GM18502 (cell line): ENCODE results near the gene ADARB2.
"Not testable (repeated sequence)": the region's sequence is repeated elsewhere in the genome, so short reads cannot be mapped to it uniquely, and the experiment has no call there.

Experiments used
- ATAC-seq: cut with Tn5 transposase; IDR thresholded peaks from one replicate; pipeline ENCODE4 v1.9.1; 2021; ENCODE audit warnings: mild to moderate bottlenecking; ENCODE audit not compliant: unreplicated experiment, poor library complexity

ADARB2 gene

GRCh38 chr10:1366811-1367425 lies 370.4 kb downstream of the ADARB2 start:
- no peak for ATAC-seq

- ATAC-seq = no peak
Observed at GRCh38 chr10:1366322-1366691, 371.0 kb downstream of the ADARB2 start.

GRCh38 chr10:1365540-1366321 lies 371.6 kb downstream of the ADARB2 start:
- no peak for ATAC-seq

- no peak for ATAC-seq
Observed at GRCh38 chr10:1364151-1364910, 373.0 kb downstream of the ADARB2 start.

GRCh38 chr10:1363446-1364121 lies 373.7 kb downstream of the ADARB2 start:
- no peak for ATAC-seq

- ATAC-seq = no peak
Observed at GRCh38 chr10:1362589-1363445, 374.5 kb downstream of the ADARB2 start.

GRCh38 chr10:1361411-1362105 lies 375.8 kb downstream of the ADARB2 start:
- no peak for ATAC-seq

- no peak for ATAC-seq
Observed at GRCh38 chr10:1360558-1361164, 376.7 kb downstream of the ADARB2 start.

- no peak for ATAC-seq
Observed at GRCh38 chr10:1360011-1360557, 377.2 kb downstream of the ADARB2 start.

GRCh38 chr10:1359626-1359955 lies 377.7 kb downstream of the ADARB2 start:
- ATAC-seq = no peak

GRCh38 chr10:1358860-1359625 lies 378.3 kb downstream of the ADARB2 start:
- ATAC-seq = peak; percentile 57

- no peak for ATAC-seq
Observed at GRCh38 chr10:1358147-1358546, 379.2 kb downstream of the ADARB2 start.

- no peak for ATAC-seq
Observed at GRCh38 chr10:1356349-1356748, 381.0 kb downstream of the ADARB2 start.

- ATAC-seq = no peak
Observed at GRCh38 chr10:1354809-1355710, 382.3 kb downstream of the ADARB2 start.

- not testable (repeated sequence) for ATAC-seq
Observed at GRCh38 chr10:1352296-1352695, 385.0 kb downstream of the ADARB2 start.

GRCh38 chr10:1348773-1349050 lies 388.6 kb downstream of the ADARB2 start:
- no peak for ATAC-seq
